ENCODE data around the gene ARHGEF1. TPM values are rescaled to one million over a fixed set of nuclear protein-coding genes. Genes with fewer than 3 reads are reported as not detected.
A peak's percentile ranks its signal among the peaks of the same experiment; 100 is the strongest.

ARHGEF1 gene
- total RNA-seq, 1 donor from 2014 or later = 73.1 TPM

GRCh38 chr19:41918653-41919244, 35.8 kb downstream of the ARHGEF1 start:
- FAIRE-seq = no peak

DNA sequence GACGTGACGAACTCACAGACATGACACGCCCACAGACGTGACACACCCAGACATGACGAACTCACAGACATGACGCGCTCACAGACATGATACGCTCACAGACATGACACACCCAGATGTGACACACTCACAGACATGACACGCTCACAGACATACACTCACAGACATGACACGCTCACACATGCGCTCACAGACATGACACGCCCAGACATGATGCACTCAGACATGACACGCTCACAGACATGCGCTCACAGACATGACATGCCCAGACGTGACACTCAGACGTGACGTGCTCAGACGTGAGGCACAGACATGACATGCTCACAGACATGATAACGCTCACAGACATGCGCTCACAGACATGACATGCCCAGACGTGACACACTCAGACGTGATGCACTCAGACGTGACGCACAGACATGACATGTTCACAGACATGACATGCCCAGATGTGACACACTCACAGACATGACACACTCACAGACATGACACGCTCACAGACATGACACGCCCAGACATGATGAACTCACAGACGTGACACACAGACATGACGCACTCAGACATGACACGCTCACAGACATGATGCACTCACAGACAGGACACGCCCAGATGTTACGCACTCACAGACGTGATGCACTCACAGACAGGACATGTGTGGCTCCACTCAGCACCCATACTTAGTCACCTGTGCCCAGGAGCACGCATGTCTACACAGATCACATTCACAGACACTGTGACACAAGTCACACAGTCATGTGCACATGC, 37.1 kb downstream of the ARHGEF1 start:
- no peak overlapping the region for H2AFZ ChIP-seq (ENCODE audit: low read depth, low read length)

More at GRCh38 chr19:41918653-41919244, 35.8 kb downstream of the ARHGEF1 start:
- Mint-ChIP-seq H3K27ac (ENCODE audit: unreplicated experiment) (no peak overlapping the region), H3K27me3 (ENCODE audit: low read depth, unreplicated experiment) (peaks cover 22% of the 10 kb centered on the region), H3K4me3 (ENCODE audit: unreplicated experiment) (no peak overlapping the region), H3K9me3 (ENCODE audit: unreplicated experiment) (peaks cover 4% of the 10 kb centered on the region), H3K36me3 (ENCODE audit: low read depth, unreplicated experiment) (no peaks in the 10 kb centered on the region), H3K4me1 (ENCODE audit: low read depth, unreplicated experiment) (no peaks in the 10 kb centered on the region)
- Histone ChIP-seq H2AFZ (ENCODE audit: low read depth, low read length) (no peak overlapping the region), H3K27me3 (ENCODE audit: insufficient read depth, low read length) (peaks cover 86% of the 10 kb centered on the region), H3K27ac (ENCODE audit: low read depth, low read length) (no peak overlapping the region), H3K4me3 (ENCODE audit: insufficient read depth, low read depth, low read length) (no peak overlapping the region), H3K4me2 (ENCODE audit: low read length) (no peak overlapping the region), H3K36me3 (ENCODE audit: insufficient read depth, low read length) (no peaks in the 10 kb centered on the region), H3K4me1 (ENCODE audit: insufficient read depth, low read length) (no peaks in the 10 kb centered on the region), H3K9ac (ENCODE audit: low read length) (no peak overlapping the region), H3K79me2 (ENCODE audit: insufficient read depth, low read length) (no peaks in the 10 kb centered on the region), H4K20me1 (ENCODE audit: insufficient read depth, low read length) (peaks cover 20% of the 10 kb centered on the region), H3K9me3 (ENCODE audit: insufficient read depth, low read depth, low read length) (peaks cover 14% of the 10 kb centered on the region)
- DNase-seq (ENCODE audit: low read depth) = peak; percentile 59
- no peak for TF ChIP-seq EZH2 (IDR thresholded peaks at IDR 0.05; ENCODE audit: insufficient read depth, low read length)

DNA sequence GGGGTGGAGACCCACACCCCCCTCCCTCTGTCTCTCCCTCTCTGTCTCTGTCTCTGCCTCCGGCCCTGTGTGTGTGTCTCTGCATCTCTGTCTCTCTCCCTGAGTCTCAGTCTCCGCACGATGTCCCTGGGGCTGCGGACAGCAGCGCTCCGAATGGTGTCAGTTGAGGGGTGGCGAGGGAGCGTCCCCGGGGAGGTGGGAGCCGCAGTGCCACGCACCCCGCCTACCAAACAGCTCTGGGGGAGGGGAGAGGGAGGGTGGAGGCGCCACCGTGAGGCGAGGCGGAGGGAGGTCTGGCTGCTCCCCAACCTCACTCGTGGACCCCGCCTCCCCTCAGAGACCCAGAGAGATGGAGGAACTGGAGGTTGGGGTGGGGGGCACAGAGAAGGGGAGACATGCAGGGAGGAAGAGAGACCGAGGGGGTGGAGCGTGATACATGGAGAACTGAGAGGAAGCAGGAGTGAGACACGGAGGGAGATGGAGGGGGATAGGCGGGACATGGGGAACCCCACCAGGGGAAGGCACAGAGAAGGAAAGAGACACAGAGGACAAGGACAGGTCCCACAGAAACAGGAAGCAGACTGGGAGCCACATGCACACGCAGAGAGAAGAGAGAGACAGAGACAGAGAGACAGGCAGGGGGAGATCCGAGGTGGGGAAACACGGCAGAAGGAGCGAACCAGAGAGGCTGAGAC, 38.0 kb downstream of the ARHGEF1 start:
- H3K9me3 Mint-ChIP-seq (ENCODE audit: unreplicated experiment) = peaks cover 4% of the 10 kb centered on the region

More for the DNA sequence above, 37.1 kb downstream of the ARHGEF1 start:
- Histone ChIP-seq H3K4me2 (ENCODE audit: low read length) (no peak overlapping the region), H3K27me3 (ENCODE audit: insufficient read depth, low read length) (peaks cover 88% of the 10 kb centered on the region), H3K79me2 (ENCODE audit: insufficient read depth, low read length) (no peaks in the 10 kb centered on the region), H3K9me3 (ENCODE audit: insufficient read depth, low read depth, low read length) (peaks cover 14% of the 10 kb centered on the region), H3K36me3 (ENCODE audit: insufficient read depth, low read length) (no peaks in the 10 kb centered on the region), H3K27ac (ENCODE audit: low read depth, low read length) (no peak overlapping the region), H3K4me1 (ENCODE audit: insufficient read depth, low read length) (no peaks in the 10 kb centered on the region), H4K20me1 (ENCODE audit: insufficient read depth, low read length) (peaks cover 17% of the 10 kb centered on the region), H3K9ac (ENCODE audit: low read length) (no peak overlapping the region), H3K4me3 (ENCODE audit: insufficient read depth, low read depth, low read length) (no peak overlapping the region)
- Mint-ChIP-seq H3K27me3 (ENCODE audit: low read depth, unreplicated experiment) (peaks cover 15% of the 10 kb centered on the region), H3K4me3 (ENCODE audit: unreplicated experiment) (no peak overlapping the region), H3K9me3 (ENCODE audit: unreplicated experiment) (peaks cover 4% of the 10 kb centered on the region), H3K4me1 (ENCODE audit: low read depth, unreplicated experiment) (no peaks in the 10 kb centered on the region), H3K36me3 (ENCODE audit: low read depth, unreplicated experiment) (no peaks in the 10 kb centered on the region), H3K27ac (ENCODE audit: unreplicated experiment) (no peak overlapping the region)
- no peak for DNase-seq (ENCODE audit: low read depth)
- peak; percentile 50 for FAIRE-seq
- peak; percentile 3 for TF ChIP-seq EZH2 (IDR thresholded peaks at IDR 0.05; ENCODE audit: insufficient read depth, low read length)
- TF ChIP-seq, protein P1, sequence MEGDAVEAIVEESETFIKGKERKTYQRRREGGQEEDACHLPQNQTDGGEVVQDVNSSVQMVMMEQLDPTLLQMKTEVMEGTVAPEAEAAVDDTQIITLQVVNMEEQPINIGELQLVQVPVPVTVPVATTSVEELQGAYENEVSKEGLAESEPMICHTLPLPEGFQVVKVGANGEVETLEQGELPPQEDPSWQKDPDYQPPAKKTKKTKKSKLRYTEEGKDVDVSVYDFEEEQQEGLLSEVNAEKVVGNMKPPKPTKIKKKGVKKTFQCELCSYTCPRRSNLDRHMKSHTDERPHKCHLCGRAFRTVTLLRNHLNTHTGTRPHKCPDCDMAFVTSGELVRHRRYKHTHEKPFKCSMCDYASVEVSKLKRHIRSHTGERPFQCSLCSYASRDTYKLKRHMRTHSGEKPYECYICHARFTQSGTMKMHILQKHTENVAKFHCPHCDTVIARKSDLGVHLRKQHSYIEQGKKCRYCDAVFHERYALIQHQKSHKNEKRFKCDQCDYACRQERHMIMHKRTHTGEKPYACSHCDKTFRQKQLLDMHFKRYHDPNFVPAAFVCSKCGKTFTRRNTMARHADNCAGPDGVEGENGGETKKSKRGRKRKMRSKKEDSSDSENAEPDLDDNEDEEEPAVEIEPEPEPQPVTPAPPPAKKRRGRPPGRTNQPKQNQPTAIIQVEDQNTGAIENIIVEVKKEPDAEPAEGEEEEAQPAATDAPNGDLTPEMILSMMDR (IDR thresholded peaks at IDR 0.05; ENCODE audit: insufficient read depth, low read depth, low read length) = no peak

More for the DNA sequence above, 38.0 kb downstream of the ARHGEF1 start:
- no peaks in the 10 kb centered on the region for H3K79me2 ChIP-seq (ENCODE audit: insufficient read depth, low read length)
- Mint-ChIP-seq H3K36me3 (ENCODE audit: low read depth, unreplicated experiment) (no peaks in the 10 kb centered on the region), H3K4me3 (ENCODE audit: unreplicated experiment) (peak overlapping the region; percentile 5), H3K27me3 (ENCODE audit: low read depth, unreplicated experiment) (peaks cover 15% of the 10 kb centered on the region), H3K4me1 (ENCODE audit: low read depth, unreplicated experiment) (no peaks in the 10 kb centered on the region), H3K27ac (ENCODE audit: unreplicated experiment) (no peak overlapping the region)
- H3K4me3 ChIP-seq (ENCODE audit: insufficient read depth, low read depth, low read length) = no peak overlapping the region
- H3K27ac ChIP-seq (ENCODE audit: low read depth, low read length) = no peak overlapping the region
- H2AFZ ChIP-seq (ENCODE audit: low read depth, low read length) = no peak overlapping the region
- H3K36me3 ChIP-seq (ENCODE audit: insufficient read depth, low read length) = no peaks in the 10 kb centered on the region
- no peak for FAIRE-seq
- H4K20me1 ChIP-seq (ENCODE audit: insufficient read depth, low read length) = peaks cover 22% of the 10 kb centered on the region
- peaks cover 18% of the 10 kb centered on the region for H3K9me3 ChIP-seq (ENCODE audit: insufficient read depth, low read depth, low read length)
- H3K4me1 ChIP-seq (ENCODE audit: insufficient read depth, low read length) = no peaks in the 10 kb centered on the region
- no peak overlapping the region for H3K4me2 ChIP-seq (ENCODE audit: low read length)
- no peak overlapping the region for H3K9ac ChIP-seq (ENCODE audit: low read length)
- no peak for DNase-seq (ENCODE audit: low read depth)
- TF ChIP-seq, protein P1 (IDR thresholded peaks at IDR 0.05; ENCODE audit: insufficient read depth, low read depth, low read length) = no peak
- peak; percentile 36 for TF ChIP-seq EZH2 (IDR thresholded peaks at IDR 0.05; ENCODE audit: insufficient read depth, low read length)
- H3K27me3 ChIP-seq (ENCODE audit: insufficient read depth, low read length) = peaks cover 88% of the 10 kb centered on the region

Data from astrocyte (in vitro differentiated cells and primary cell).